ENCODE measurements around the gene SGMS1. TPM values are rescaled to one million over a fixed set of nuclear protein-coding genes. Genes with fewer than 3 reads are reported as not detected.

SGMS1 gene
- total RNA-seq, 2 donors from 2014 or later, result 19.4 to 19.5 TPM

GRCh38 chr10:50397312-50398140 is 226.2 kb downstream of the SGMS1 start:
- Histone ChIP-seq H3K4me1 (no peaks in the 10 kb centered on the region), H3K27me3 (no peaks in the 10 kb centered on the region), H3K9ac (ENCODE audit: low read depth in 2 of 2, low read length in 2 of 2) (no peak overlapping the region), H3K4me3 (no peak overlapping the region), H3K9me3 (no peaks in the 10 kb centered on the region), H3K27ac (no peak overlapping the region), H3K36me3 (no peaks in the 10 kb centered on the region)
- no peak for DNase-seq
- intact Hi-C loops (cut with DNase I), result no loop called here
- no peak for TF ChIP-seq CTCF (IDR thresholded peaks at IDR 0.05)

- no peaks in the 10 kb centered on the region for H3K27me3 ChIP-seq
- H3K9ac ChIP-seq (ENCODE audit: low read depth in 2 of 2, low read length in 2 of 2), result no peak overlapping the region
- H3K27ac ChIP-seq, result no peak overlapping the region
- H3K9me3 ChIP-seq, result no peaks in the 10 kb centered on the region
- no peaks in the 10 kb centered on the region for H3K4me1 ChIP-seq
- intact Hi-C loops (cut with DNase I), result no loop called here
- no peak for TF ChIP-seq CTCF (IDR thresholded peaks at IDR 0.05)
- no peaks in the 10 kb centered on the region for H3K36me3 ChIP-seq
- no peak overlapping the region for H3K4me3 ChIP-seq
- DNase-seq, result no peak
Measured at GRCh38 chr10:50396491-50397311, 227.1 kb downstream of the SGMS1 start.

DNA sequence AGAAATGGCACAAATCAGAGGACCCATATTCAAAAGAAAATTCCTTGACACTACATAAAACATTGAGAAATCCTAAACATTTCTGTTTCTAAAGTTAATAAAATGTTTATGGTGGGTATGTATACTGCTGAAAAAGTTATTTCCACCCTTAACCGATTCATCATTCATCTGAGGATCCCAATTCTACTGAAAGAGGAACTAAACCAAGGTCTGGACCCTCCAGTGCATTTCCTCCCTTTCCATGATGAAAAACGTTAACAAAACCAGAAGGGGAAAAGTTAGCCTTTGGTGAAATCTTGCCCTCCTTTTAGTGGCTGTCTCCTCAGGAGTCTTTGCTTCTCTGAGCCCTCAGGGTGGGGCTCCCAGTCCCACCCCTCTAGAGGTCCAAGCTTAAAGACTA is 227.9 kb downstream of the SGMS1 start:
- intact Hi-C loops (cut with DNase I), result no loop called here
- no peak overlapping the region for H3K27ac ChIP-seq
- H3K27me3 ChIP-seq, result no peaks in the 10 kb centered on the region
- H3K4me1 ChIP-seq, result no peaks in the 10 kb centered on the region
- H3K36me3 ChIP-seq, result no peaks in the 10 kb centered on the region
- no peak overlapping the region for H3K9ac ChIP-seq (ENCODE audit: low read depth in 2 of 2, low read length in 2 of 2)
- TF ChIP-seq CTCF (IDR thresholded peaks at IDR 0.05), result no peak
- no peak for DNase-seq
- no peak overlapping the region for H3K4me3 ChIP-seq
- no peaks in the 10 kb centered on the region for H3K9me3 ChIP-seq

DNA sequence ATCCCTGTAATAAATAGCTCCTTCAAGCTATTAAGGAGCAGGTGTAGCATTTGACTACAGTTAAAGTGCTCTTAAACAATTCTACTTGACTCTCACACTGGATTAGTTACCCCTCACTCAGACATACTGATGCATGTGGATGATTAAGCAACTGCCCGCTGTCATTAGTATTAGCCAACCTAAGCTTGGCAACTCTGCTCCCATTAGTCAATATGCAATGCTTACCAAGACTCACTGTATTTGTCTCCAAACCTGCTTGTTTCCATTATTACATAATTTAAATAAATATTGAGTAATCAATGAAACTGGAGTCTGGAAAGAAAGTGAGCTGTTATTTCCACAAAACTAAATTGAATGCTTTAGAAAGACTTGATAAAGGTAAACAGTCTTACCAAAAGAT is 228.5 kb downstream of the SGMS1 start:
- DNase-seq, result no peak
- H3K27me3 ChIP-seq, result no peaks in the 10 kb centered on the region
- H3K9ac ChIP-seq (ENCODE audit: low read depth in 2 of 2, low read length in 2 of 2), result no peak overlapping the region
- no peaks in the 10 kb centered on the region for H3K4me1 ChIP-seq
- H3K27ac ChIP-seq, result no peak overlapping the region
- H3K36me3 ChIP-seq, result no peaks in the 10 kb centered on the region
- TF ChIP-seq CTCF (IDR thresholded peaks at IDR 0.05), result no peak
- no peaks in the 10 kb centered on the region for H3K9me3 ChIP-seq
- no peak overlapping the region for H3K4me3 ChIP-seq
- intact Hi-C loops (cut with DNase I), result no loop called here

GRCh38 chr10:50394832-50395231 is 228.9 kb downstream of the SGMS1 start:
- Histone ChIP-seq H3K27me3 (no peaks in the 10 kb centered on the region), H3K4me3 (no peak overlapping the region), H3K4me1 (no peaks in the 10 kb centered on the region), H3K9ac (ENCODE audit: low read depth in 2 of 2, low read length in 2 of 2) (no peak overlapping the region), H3K27ac (no peak overlapping the region), H3K9me3 (no peaks in the 10 kb centered on the region), H3K36me3 (no peaks in the 10 kb centered on the region)
- no peak for TF ChIP-seq CTCF (IDR thresholded peaks at IDR 0.05)
- intact Hi-C loops (cut with DNase I), result no loop called here
- DNase-seq, result no peak
